GM18868 (cell line): ENCODE data around the gene ATP8A2.

ENCODE experiments used
- ATAC-seq: cut with Tn5 transposase; IDR thresholded peaks from one replicate; pipeline ENCODE4 v1.9.1; 2021; ENCODE audit warnings: mild to moderate bottlenecking, moderate library complexity; ENCODE audit not compliant: unreplicated experiment

ATP8A2 gene

GRCh38 chr13:25380741-25381324, 9.1 kb downstream of the ATP8A2 start:
- no peak for ATAC-seq

- no peak for ATAC-seq
Observed at GRCh38 chr13:25384758-25385410, 13.1 kb downstream of the ATP8A2 start.

GRCh38 chr13:25391932-25392331, 20.2 kb downstream of the ATP8A2 start:
- no peak for ATAC-seq

- ATAC-seq: no peak
Observed at GRCh38 chr13:25394402-25395060, 22.8 kb downstream of the ATP8A2 start.

GRCh38 chr13:25397763-25398162, 26.0 kb downstream of the ATP8A2 start:
- no peak for ATAC-seq

- ATAC-seq: no peak
Observed at GRCh38 chr13:25400925-25401324, 29.2 kb downstream of the ATP8A2 start.

- no peak for ATAC-seq
Observed at GRCh38 chr13:25401958-25402357, 30.2 kb downstream of the ATP8A2 start.

- ATAC-seq: no peak
Observed at GRCh38 chr13:25406377-25406776, 34.6 kb downstream of the ATP8A2 start.

- ATAC-seq: no peak
Observed at GRCh38 chr13:25409938-25410337, 38.2 kb downstream of the ATP8A2 start.

- no peak for ATAC-seq
Observed at GRCh38 chr13:25415241-25415640, 43.5 kb downstream of the ATP8A2 start.

GRCh38 chr13:25417535-25417934, 45.8 kb downstream of the ATP8A2 start:
- ATAC-seq: no peak

- no peak for ATAC-seq
Observed at GRCh38 chr13:25420161-25420560, 48.4 kb downstream of the ATP8A2 start.

- no peak for ATAC-seq
Observed at GRCh38 chr13:25421612-25422011, 49.8 kb downstream of the ATP8A2 start.

GRCh38 chr13:25422153-25422552, 50.4 kb downstream of the ATP8A2 start:
- ATAC-seq: no peak

- ATAC-seq: no peak
Observed at GRCh38 chr13:25423831-25424230, 52.1 kb downstream of the ATP8A2 start.

- ATAC-seq: no peak
Observed at GRCh38 chr13:25429466-25429865, 57.7 kb downstream of the ATP8A2 start.

GRCh38 chr13:25432691-25433090, 60.9 kb downstream of the ATP8A2 start:
- ATAC-seq: no peak

- no peak for ATAC-seq
Observed at GRCh38 chr13:25440061-25440460, 68.3 kb downstream of the ATP8A2 start.

- ATAC-seq: no peak
Observed at GRCh38 chr13:25446261-25446660, 74.5 kb downstream of the ATP8A2 start.

GRCh38 chr13:25447396-25447795, 75.6 kb downstream of the ATP8A2 start:
- ATAC-seq: no peak

GRCh38 chr13:25453850-25454365, 82.1 kb downstream of the ATP8A2 start:
- ATAC-seq: no peak

- no peak for ATAC-seq
Observed at GRCh38 chr13:25455146-25455545, 83.4 kb downstream of the ATP8A2 start.
